SU-DHL-6 (cell line): Measurements from ENCODE around the gene ATP6V1C2.

ENCODE experiments used
- H2AFZ ChIP-seq: fragments of 200-600 bp; sonication (generic); 2 replicates; pipeline ENCODE4 v1.6.1; 2014; ENCODE audit warnings: low read depth, mild to moderate bottlenecking, moderate library complexity, mixed read lengths, antibody characterized with exemption, low read length; ENCODE audit not compliant: severe bottlenecking
- H3F3A ChIP-seq: fragments of 200-600 bp; shearing (Covaris generic); 2 replicates; pipeline ENCODE4 v1.6.0; 2016; ENCODE audit warnings: antibody characterized with exemption, mild to moderate bottlenecking; ENCODE audit not compliant: insufficient read depth
- H3K27ac ChIP-seq: fragments of 200-600 bp; sonication (generic); 2 replicates; pipeline ENCODE4 v1.5.1; 2016; ENCODE audit warnings: low read depth, mild to moderate bottlenecking, low read length, moderate library complexity, mixed read lengths
- H3K27me3 ChIP-seq: fragments of 200-600 bp; sonication (generic), shearing (Covaris generic); 2 replicates; pipeline ENCODE4 v1.6.0; 2014; ENCODE audit warnings: mild to moderate bottlenecking, low read length
- H3K36me3 ChIP-seq: fragments of 200-600 bp; sonication (generic); 2 replicates; pipeline ENCODE4 v1.6.1; 2014; ENCODE audit warnings: mild to moderate bottlenecking, low read length, mixed read lengths
- H3K4me2 ChIP-seq: fragments of 300-600, 200-600 bp; shearing (Covaris generic), sonication (generic); 2 replicates; pipeline ENCODE4 v1.6.0; 2014; ENCODE audit warnings: low read length, low read depth, mild to moderate bottlenecking; ENCODE audit not compliant: poor library complexity, severe bottlenecking
- H3K4me3 ChIP-seq: fragments of 200-600 bp; sonication (generic); 2 replicates; pipeline ENCODE4 v1.5.1; 2014; ENCODE audit warnings: antibody characterized with exemption, low read length, mild to moderate bottlenecking, mixed read lengths; ENCODE audit not compliant: insufficient read depth, poor library complexity, severe bottlenecking
- H3K79me2 ChIP-seq: fragments of 200-600 bp; sonication (generic); 2 replicates; pipeline ENCODE4 v1.6.1; 2014; ENCODE audit warnings: mild to moderate bottlenecking, low read length, moderate library complexity; ENCODE audit not compliant: insufficient read depth
- H3K9ac ChIP-seq: fragments of 200-600 bp; sonication (generic); 2 replicates; pipeline ENCODE4 v1.7.0; 2014; ENCODE audit warnings: mild to moderate bottlenecking, low read length
- H3K9me2 ChIP-seq: fragments of 200-600 bp; sonication (generic); replicated peaks from 2 replicates; pipeline ENCODE4 v1.6.1; 2014; ENCODE audit warnings: low read length; ENCODE audit not compliant: insufficient read depth
- H3K9me3 ChIP-seq: fragments of 200-600 bp; sonication (generic); 2 replicates; pipeline ENCODE4 v1.6.1; 2014; ENCODE audit warnings: low read length, mixed read lengths; ENCODE audit not compliant: insufficient read depth
- H4K20me1 ChIP-seq: fragments of 200-600 bp; sonication (generic); 2 replicates; pipeline ENCODE4 v1.6.1; 2014; ENCODE audit warnings: low read depth, mild to moderate bottlenecking, antibody characterized with exemption, low read length, moderate library complexity, mixed read lengths
- CTCF ChIP-seq: fragments of 200-600 bp; sonication (generic); IDR thresholded peaks from one replicate; pipeline ENCODE4 v1.5.1; 2017; ENCODE audit warnings: antibody characterized with exemption, mild to moderate bottlenecking, low read length, moderate library complexity; ENCODE audit not compliant: insufficient read depth, poor library complexity, severe bottlenecking
- EZH2phosphoT487 ChIP-seq: fragments of 200-600 bp; sonication (generic), shearing (Covaris generic); conservative IDR thresholded peaks from 2 replicates; pipeline ENCODE4 v1.6.1; 2018; ENCODE audit warnings: mild to moderate bottlenecking, antibody characterized with exemption, low read length, moderate library complexity, mixed read lengths

ATP6V1C2 gene

GRCh38 chr2:10753156-10753555, 31.7 kb downstream of the ATP6V1C2 start:
- H3K4me3 ChIP-seq, result no peak overlapping the region
- H3K9me3 ChIP-seq, result no peaks in the 10 kb centered on the region
- TF ChIP-seq EZH2phosphoT487, result no peak
- no peak for TF ChIP-seq CTCF
- no peaks in the 10 kb centered on the region for H3K36me3 ChIP-seq
- no peaks in the 10 kb centered on the region for H3F3A ChIP-seq
- H3K9me2 ChIP-seq, result no peaks in the 10 kb centered on the region
- no peak overlapping the region for H3K27ac ChIP-seq
- H3K4me2 ChIP-seq, result no peak overlapping the region
- H4K20me1 ChIP-seq, result no peaks in the 10 kb centered on the region
- H2AFZ ChIP-seq, result no peak overlapping the region
- H3K9ac ChIP-seq, result no peak overlapping the region
- H3K79me2 ChIP-seq, result no peaks in the 10 kb centered on the region
- no peaks in the 10 kb centered on the region for H3K27me3 ChIP-seq

GRCh38 chr2:10753876-10754275, 32.4 kb downstream of the ATP6V1C2 start:
- Histone ChIP-seq H3K9me2 (no peaks in the 10 kb centered on the region), H3K27me3 (no peaks in the 10 kb centered on the region), H3K27ac (no peak overlapping the region), H2AFZ (no peak overlapping the region), H3K4me3 (no peak overlapping the region), H4K20me1 (no peaks in the 10 kb centered on the region), H3K4me2 (no peak overlapping the region), H3F3A (no peaks in the 10 kb centered on the region), H3K79me2 (no peaks in the 10 kb centered on the region), H3K36me3 (no peaks in the 10 kb centered on the region), H3K9me3 (no peaks in the 10 kb centered on the region), H3K9ac (no peak overlapping the region)
- no peak for TF ChIP-seq CTCF
- no peak for TF ChIP-seq EZH2phosphoT487

GRCh38 chr2:10755621-10756020, 34.2 kb downstream of the ATP6V1C2 start:
- no peak overlapping the region for H2AFZ ChIP-seq
- no peak overlapping the region for H3K4me3 ChIP-seq
- no peak overlapping the region for H3K27ac ChIP-seq

More at GRCh38 chr2:10755621-10756020, 34.2 kb downstream of the ATP6V1C2 start:
- H3K9ac ChIP-seq, result no peak overlapping the region
- H3K27me3 ChIP-seq, result no peaks in the 10 kb centered on the region
- no peak overlapping the region for H3K4me2 ChIP-seq
- H4K20me1 ChIP-seq, result no peaks in the 10 kb centered on the region
- no peaks in the 10 kb centered on the region for H3K36me3 ChIP-seq
- H3F3A ChIP-seq, result no peaks in the 10 kb centered on the region
- H3K9me2 ChIP-seq, result no peaks in the 10 kb centered on the region
- no peaks in the 10 kb centered on the region for H3K9me3 ChIP-seq
- TF ChIP-seq EZH2phosphoT487 (no peak), CTCF (no peak)
- H3K79me2 ChIP-seq, result no peaks in the 10 kb centered on the region
